Neuronal stem cell (in vitro differentiated cells): ENCODE results near the gene CC2D1A.

ENCODE experiments used
- DNase-seq: peaks from one replicate; pipeline ENCODE4 v3.0.0-alpha.2; 2013; ENCODE audit warnings: low spot score
- H2AFZ ChIP-seq: one replicate; pipeline ENCODE4 v1.6.1; 2013; ENCODE audit warnings: mild to moderate bottlenecking, low read length, inconsistent platforms
- H2AK5ac ChIP-seq: 2 replicates; pipeline ENCODE4 v1.6.1; 2013; ENCODE audit warnings: low read depth, mild to moderate bottlenecking, inconsistent platforms, low read length, moderate library complexity, mixed read lengths
- H2BK120ac ChIP-seq: 2 replicates; pipeline ENCODE4 v1.6.1; 2013; ENCODE audit warnings: low read depth, mild to moderate bottlenecking, inconsistent platforms, low read length, moderate library complexity, mixed read lengths
- H2BK12ac ChIP-seq: one replicate; pipeline ENCODE4 v1.6.1; 2013; ENCODE audit warnings: low read length, inconsistent platforms
- H2BK15ac ChIP-seq: 2 replicates; pipeline ENCODE4 v1.6.1; 2013; ENCODE audit warnings: mild to moderate bottlenecking, low read length, inconsistent platforms, mixed read lengths
- H2BK5ac ChIP-seq: one replicate; pipeline ENCODE4 v1.6.1; 2013; ENCODE audit warnings: inconsistent platforms, mild to moderate bottlenecking, low read length, moderate library complexity
- H3K14ac ChIP-seq: one replicate; pipeline ENCODE4 v1.6.1; 2013; ENCODE audit warnings: low read length, inconsistent platforms
- H3K18ac ChIP-seq: 2 replicates; pipeline ENCODE4 v1.6.1; 2013; ENCODE audit warnings: low read length, inconsistent platforms
- H3K23ac ChIP-seq: 2 replicates; pipeline ENCODE4 v1.6.1; 2013; ENCODE audit warnings: low read depth, mild to moderate bottlenecking, mixed read lengths, low read length, inconsistent platforms; ENCODE audit not compliant: poor library complexity
- H3K27ac ChIP-seq: replicated peaks from 3 replicates; pipeline ENCODE4 v1.5.1; 2013; ENCODE audit warnings: low read length, inconsistent platforms
- H3K27me3 ChIP-seq, 3 experiments: 2 replicates each; pipeline ENCODE4 v1.6.1; 2013; ENCODE audit warnings: low read length in 3 of 3, mild to moderate bottlenecking in 2 of 3, inconsistent platforms in 1 of 3, low read depth in 1 of 3, mixed read lengths in 1 of 3, moderate library complexity in 1 of 3; ENCODE audit not compliant: control insufficient read depth in 3 of 3, insufficient read depth in 3 of 3
- H3K36me3 ChIP-seq, 2 donors: replicated peaks in 1 of 2; 2 replicates each; pipeline ENCODE4 v1.6.1; 2013; ENCODE audit warnings: low read length in 2 of 2; ENCODE audit not compliant: control insufficient read depth in 2 of 2, insufficient read depth in 2 of 2
- H3K4ac ChIP-seq: 2 replicates; pipeline ENCODE4 v1.6.1; 2013; ENCODE audit warnings: inconsistent platforms, mild to moderate bottlenecking, low read length, moderate library complexity
- H3K4me1 ChIP-seq, 2 donors: 1 replicate in 1 of 2; 2 replicates in 1 of 2; pipeline ENCODE4 v1.6.1; 2013; ENCODE audit warnings: low read length in 2 of 2, low read depth in 1 of 2; ENCODE audit not compliant: control insufficient read depth in 2 of 2, insufficient read depth in 1 of 2
- H3K4me2 ChIP-seq: one replicate; pipeline ENCODE4 v1.6.1; 2013; ENCODE audit warnings: mild to moderate bottlenecking, low read length, inconsistent platforms; ENCODE audit not compliant: insufficient read depth, poor library complexity, severe bottlenecking
- H3K4me3 ChIP-seq, 2 donors: 2 replicates each; pipeline ENCODE4 v1.5.1; 2013; ENCODE audit warnings: low read length in 2 of 2, mild to moderate bottlenecking in 2 of 2, inconsistent platforms in 1 of 2, moderate library complexity in 1 of 2
- H3K79me1 ChIP-seq: one replicate; pipeline ENCODE4 v1.6.1; 2013; ENCODE audit warnings: low read depth, mild to moderate bottlenecking, inconsistent platforms, low read length, moderate library complexity
- H3K9ac ChIP-seq: one replicate; pipeline ENCODE4 v1.6.1; 2013; ENCODE audit warnings: mild to moderate bottlenecking, low read depth, low read length, inconsistent platforms; ENCODE audit not compliant: poor library complexity
- H3K9me3 ChIP-seq, 2 donors: replicated peaks in 1 of 2; 2 replicates each; pipeline versions ENCODE3 to v1.6.1; 2013; ENCODE audit warnings: low read length in 2 of 2, mild to moderate bottlenecking in 2 of 2, inconsistent platforms in 1 of 2, low read depth in 1 of 2, mixed read lengths in 1 of 2, moderate library complexity in 1 of 2; ENCODE audit not compliant: control insufficient read depth in 2 of 2, insufficient read depth in 1 of 2
- H4K8ac ChIP-seq: one replicate; pipeline ENCODE4 v1.6.1; 2013; ENCODE audit warnings: low read depth, mild to moderate bottlenecking, inconsistent platforms, low read length, moderate library complexity
- H4K91ac ChIP-seq: one replicate; pipeline ENCODE4 v1.6.1; 2013; ENCODE audit warnings: low read length, low read depth, mild to moderate bottlenecking, inconsistent platforms; ENCODE audit not compliant: poor library complexity
- WGBS, 2 donors: extraction: QIAGEN DNeasy Blood & Tissue Kit; methylation state at CpG; one replicate each; pipeline ENCODE4 v1.1.7; 2013; ENCODE audit warnings: missing lambda C conversion rate in 2 of 2, mixed read lengths in 1 of 2; ENCODE audit not compliant: insufficient read length in 2 of 2, insufficient replicate concordance in 1 of 2; ENCODE audit errors: extremely low coverage in 2 of 2; 5-methylcytosine and 5-hydroxymethylcytosine counted together

The CC2D1A gene

DNA sequence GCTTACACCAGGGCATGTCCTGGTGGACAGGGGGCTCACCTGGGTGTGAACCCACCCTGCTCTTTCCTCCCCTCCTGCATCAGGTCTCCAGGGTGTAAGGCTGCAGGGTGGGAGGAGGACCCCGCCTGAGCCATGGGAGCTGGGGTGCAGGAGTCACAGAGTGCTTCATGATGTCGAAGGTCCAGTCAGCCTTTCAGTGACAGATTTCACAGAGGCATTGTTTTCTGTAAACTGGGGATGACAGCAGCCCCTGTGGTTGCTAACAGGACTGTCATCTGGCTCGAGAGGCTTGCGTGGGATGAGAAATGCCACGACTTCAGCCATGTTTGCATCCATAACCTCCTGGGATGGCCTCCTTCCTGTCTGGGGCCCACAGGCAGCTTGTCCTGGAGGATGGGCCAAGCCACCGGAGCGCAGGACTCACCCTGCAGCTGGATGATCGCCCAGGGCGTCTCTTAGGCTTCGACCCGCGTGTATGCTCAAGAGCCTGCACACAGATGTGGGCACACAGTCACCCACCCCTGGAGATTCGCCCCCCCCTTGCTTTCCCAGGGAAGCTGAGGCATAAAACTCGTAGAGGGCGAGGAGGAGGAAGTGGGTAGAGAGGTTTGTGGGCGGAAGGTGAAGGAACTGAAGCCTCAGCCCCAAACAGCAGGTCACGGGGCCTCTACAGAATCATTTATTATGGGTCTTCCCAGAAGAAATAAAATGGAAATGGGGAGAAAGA lies 24.1 kb upstream of the CC2D1A start:
- Histone ChIP-seq H3K79me1 (no peaks in the 10 kb centered on the region), H3K4ac (no peak overlapping the region), H3K27ac (no peak overlapping the region), H3K9ac (peak overlapping the region; percentile 78), H3K4me3 (no peak overlapping the region), H2AFZ (peak overlapping the region; percentile 82), H2BK12ac (peak overlapping the region; percentile 63), H4K8ac (no peak overlapping the region), H3K23ac (no peak overlapping the region), H3K4me1 (peaks cover 17 to 23% of the 10 kb centered on the region in 2 donors), H4K91ac (peak overlapping the region; percentile 92), H3K9me3 (no peaks in the 10 kb centered on the region), H2BK120ac (no peak overlapping the region), H2AK5ac (peak overlapping the region; percentile 10), H3K14ac (no peak overlapping the region), H3K18ac (peak overlapping the region; percentile 96), H3K36me3 (no peaks in the 10 kb centered on the region), H3K27me3 (no peaks in the 10 kb centered on the region), H2BK15ac (peak overlapping the region; percentile 68), H2BK5ac (no peak overlapping the region), H3K4me2 (no peak overlapping the region)
- DNase-seq = no peak
- no CpG with 5 or more reads among the region's 17 CpGs for WGBS, 2 donors

DNA sequence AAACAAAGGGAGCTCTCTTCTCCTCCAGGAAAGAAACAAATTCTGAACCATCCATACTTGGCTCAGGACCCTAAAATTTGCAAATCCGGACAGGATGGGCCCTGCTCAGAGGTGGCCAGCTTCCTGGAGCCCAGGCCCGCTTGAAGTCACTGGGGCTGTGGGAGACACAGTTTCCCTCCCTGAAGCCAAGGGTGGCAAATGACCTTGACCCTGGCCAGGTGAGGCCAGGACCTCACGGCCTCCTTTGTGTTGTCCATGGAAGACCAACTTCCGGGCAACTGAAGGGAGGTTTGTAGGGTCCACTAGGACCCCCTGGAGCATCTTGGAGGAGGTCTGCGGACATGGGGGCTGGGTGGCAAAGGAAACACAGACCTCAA lies 23.6 kb upstream of the CC2D1A start:
- no peak overlapping the region for H3K27ac ChIP-seq
- peak overlapping the region; percentile 80 for H2BK12ac ChIP-seq
- no peak overlapping the region for H3K14ac ChIP-seq
- no peaks in the 10 kb centered on the region for H3K36me3 ChIP-seq
- H3K79me1 ChIP-seq = no peaks in the 10 kb centered on the region
- H3K9me3 ChIP-seq = no peaks in the 10 kb centered on the region
- DNase-seq = no peak
- peaks cover 17 to 23% of the 10 kb centered on the region in 2 donors for H3K4me1 ChIP-seq
- no peak overlapping the region for H3K4me2 ChIP-seq
- H3K4ac ChIP-seq = no peak overlapping the region
- H3K27me3 ChIP-seq = no peaks in the 10 kb centered on the region
- H2BK5ac ChIP-seq = no peak overlapping the region
- peak overlapping the region; percentile 77 for H2BK15ac ChIP-seq
- no CpG with 5 or more reads among the region's 5 CpGs for WGBS, 2 donors
- no peak overlapping the region for H4K91ac ChIP-seq
- H3K4me3 ChIP-seq = no peak overlapping the region
- H3K18ac ChIP-seq = no peak overlapping the region
- H2AK5ac ChIP-seq = peak overlapping the region; percentile 10
- no peak overlapping the region for H4K8ac ChIP-seq
- no peak overlapping the region for H2BK120ac ChIP-seq
- no peak overlapping the region for H3K9ac ChIP-seq
- H3K23ac ChIP-seq = no peak overlapping the region
- no peak overlapping the region for H2AFZ ChIP-seq

DNA sequence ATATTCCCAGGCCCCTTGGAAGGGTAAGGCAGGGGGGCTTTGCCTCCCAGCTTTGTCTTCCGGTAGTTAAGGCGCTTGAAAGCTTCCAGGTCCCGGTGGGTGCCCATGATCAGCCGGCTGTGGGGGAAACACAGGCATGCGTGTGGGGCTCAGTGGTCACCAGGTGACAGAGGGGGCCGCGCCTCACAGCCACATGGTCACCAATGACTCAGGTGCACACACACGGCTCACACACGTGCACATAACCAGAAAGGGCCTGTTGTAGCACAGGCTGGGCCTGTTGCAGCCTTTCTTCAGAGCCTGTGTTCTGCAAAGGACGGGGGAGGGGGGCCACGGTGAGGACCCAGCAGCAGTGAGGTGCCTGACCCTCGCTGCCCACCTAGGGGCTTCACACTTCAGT lies 23.2 kb upstream of the CC2D1A start:
- no peak overlapping the region for H3K27ac ChIP-seq
- no peak overlapping the region for H3K4me2 ChIP-seq
- H2BK120ac ChIP-seq = no peak overlapping the region
- peak overlapping the region; percentile 80 for H2BK12ac ChIP-seq
- peaks cover 17 to 23% of the 10 kb centered on the region in 2 donors for H3K4me1 ChIP-seq
- H3K36me3 ChIP-seq = no peaks in the 10 kb centered on the region
- H3K27me3 ChIP-seq = no peaks in the 10 kb centered on the region
- no peak overlapping the region for H3K9ac ChIP-seq
- H3K18ac ChIP-seq = peak overlapping the region; percentile 87
- H4K8ac ChIP-seq = peak overlapping the region; percentile 93
- peak overlapping the region; percentile 24 for H2AFZ ChIP-seq
- H3K79me1 ChIP-seq = no peaks in the 10 kb centered on the region
- H3K4me3 ChIP-seq = no peak overlapping the region
- peak overlapping the region; percentile 10 for H2AK5ac ChIP-seq
- H2BK15ac ChIP-seq = peak overlapping the region; percentile 77
- no peak overlapping the region for H2BK5ac ChIP-seq
- peak overlapping the region; percentile 40 for H3K4ac ChIP-seq
- no peak for DNase-seq
- peak overlapping the region; percentile 66 for H3K23ac ChIP-seq
- no peaks in the 10 kb centered on the region for H3K9me3 ChIP-seq
- H4K91ac ChIP-seq = no peak overlapping the region
- WGBS, 2 donors = no CpG with 5 or more reads among the region's 12 CpGs
- no peak overlapping the region for H3K14ac ChIP-seq

DNA sequence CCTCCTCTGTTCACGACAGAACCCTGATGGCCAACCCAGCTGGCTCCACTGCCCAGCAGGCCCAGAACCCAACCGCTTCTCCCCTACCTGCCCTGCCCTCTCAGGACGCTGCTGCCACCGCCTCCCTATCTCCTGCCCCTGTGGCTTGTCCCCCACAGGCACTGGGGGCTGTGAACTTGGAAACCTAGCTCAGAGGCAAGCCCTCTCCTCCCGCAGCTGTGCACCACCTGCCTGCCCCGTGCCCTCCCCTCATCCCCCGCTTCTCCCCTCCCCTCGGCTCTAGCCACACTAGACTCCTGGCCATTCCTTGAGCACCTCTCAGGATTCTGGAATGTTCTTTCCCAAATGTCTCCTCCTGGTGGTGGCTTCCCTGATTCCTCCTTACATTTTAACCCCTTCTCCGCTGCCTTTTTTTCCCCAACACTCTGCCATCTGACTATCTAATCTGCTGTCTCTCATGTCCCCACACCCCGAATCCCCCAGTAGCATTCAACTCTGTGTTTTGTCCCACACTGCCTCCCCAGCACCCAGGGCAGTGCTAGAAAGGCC lies 22.4 kb upstream of the CC2D1A start:
- no peak overlapping the region for H3K4me3 ChIP-seq
- H4K8ac ChIP-seq = no peak overlapping the region
- no peak overlapping the region for H3K9ac ChIP-seq
- H2BK15ac ChIP-seq = peak overlapping the region; percentile 77
- H4K91ac ChIP-seq = no peak overlapping the region
- WGBS, 2 donors = no CpG with 5 or more reads among the region's 10 CpGs
- H2AK5ac ChIP-seq = peak overlapping the region; percentile 10
- no peak for DNase-seq
- H2AFZ ChIP-seq = peak overlapping the region; percentile 24
- no peak overlapping the region for H3K27ac ChIP-seq
- H3K23ac ChIP-seq = no peak overlapping the region
- no peak overlapping the region for H3K4ac ChIP-seq
- no peak overlapping the region for H2BK120ac ChIP-seq
- no peak overlapping the region for H2BK5ac ChIP-seq
- peak overlapping the region; percentile 87 for H3K18ac ChIP-seq
- H3K14ac ChIP-seq = no peak overlapping the region
- peaks cover 17 to 23% of the 10 kb centered on the region in 2 donors for H3K4me1 ChIP-seq
- no peaks in the 10 kb centered on the region for H3K9me3 ChIP-seq
- no peaks in the 10 kb centered on the region for H3K27me3 ChIP-seq
- H2BK12ac ChIP-seq = peak overlapping the region; percentile 80
- no peaks in the 10 kb centered on the region for H3K79me1 ChIP-seq
- H3K4me2 ChIP-seq = no peak overlapping the region
- no peaks in the 10 kb centered on the region for H3K36me3 ChIP-seq
